Prostate gland (tissue), 2 donors: ENCODE data around the gene SLC17A2.

Source experiments
- POLR2A ChIP-seq: fragments of 450-650 bp; IDR thresholded peaks from one replicate; pipeline ENCODE4 v1.6.1; 2016; ENCODE audit warnings: antibody characterized with exemption, mild to moderate bottlenecking
- TF ChIP-seq, protein P1 (sequence below), 4 experiments: fragments of 200-600 bp in 2 of 4; fragments of 450-650 bp in 2 of 4; sonication (generic) in 2 of 4; IDR thresholded peaks; 1 replicate in 3 of 4; 2 replicates in 1 of 4; pipeline ENCODE4 v1.5.1; 2016 to 2019; ENCODE audit warnings: antibody characterized with exemption in 4 of 4, mild to moderate bottlenecking in 2 of 4, moderate library complexity in 2 of 4

DNA sequence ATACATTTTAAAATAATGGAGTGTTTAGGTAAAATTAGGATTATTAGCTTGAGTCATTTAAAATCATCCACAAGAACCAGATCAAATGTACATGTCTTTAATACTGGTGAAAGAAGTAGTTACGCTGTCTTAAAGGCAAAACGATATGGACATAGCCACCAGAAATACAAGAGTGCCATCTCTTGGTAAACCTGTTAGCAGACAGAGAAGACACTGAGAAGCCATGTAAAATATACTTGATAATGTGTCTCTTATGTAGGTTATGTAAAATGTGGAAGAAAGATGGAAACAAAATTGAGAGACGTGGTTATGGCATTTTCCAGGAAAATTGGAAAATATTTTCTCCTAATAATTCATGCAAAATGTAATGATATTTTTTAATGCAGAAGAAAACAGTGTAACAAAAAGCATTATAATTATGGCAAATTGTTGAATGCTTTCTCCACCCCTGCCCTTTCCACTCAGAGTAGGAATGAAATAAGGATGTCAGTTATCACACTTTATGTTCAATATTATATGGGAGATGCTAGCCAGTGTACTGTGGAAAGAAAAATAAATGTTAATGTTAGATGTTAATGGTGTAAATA lies 12.2 kb upstream of the SLC17A2 start:
- no peak for TF ChIP-seq POLR2A
- TF ChIP-seq, protein P1, sequence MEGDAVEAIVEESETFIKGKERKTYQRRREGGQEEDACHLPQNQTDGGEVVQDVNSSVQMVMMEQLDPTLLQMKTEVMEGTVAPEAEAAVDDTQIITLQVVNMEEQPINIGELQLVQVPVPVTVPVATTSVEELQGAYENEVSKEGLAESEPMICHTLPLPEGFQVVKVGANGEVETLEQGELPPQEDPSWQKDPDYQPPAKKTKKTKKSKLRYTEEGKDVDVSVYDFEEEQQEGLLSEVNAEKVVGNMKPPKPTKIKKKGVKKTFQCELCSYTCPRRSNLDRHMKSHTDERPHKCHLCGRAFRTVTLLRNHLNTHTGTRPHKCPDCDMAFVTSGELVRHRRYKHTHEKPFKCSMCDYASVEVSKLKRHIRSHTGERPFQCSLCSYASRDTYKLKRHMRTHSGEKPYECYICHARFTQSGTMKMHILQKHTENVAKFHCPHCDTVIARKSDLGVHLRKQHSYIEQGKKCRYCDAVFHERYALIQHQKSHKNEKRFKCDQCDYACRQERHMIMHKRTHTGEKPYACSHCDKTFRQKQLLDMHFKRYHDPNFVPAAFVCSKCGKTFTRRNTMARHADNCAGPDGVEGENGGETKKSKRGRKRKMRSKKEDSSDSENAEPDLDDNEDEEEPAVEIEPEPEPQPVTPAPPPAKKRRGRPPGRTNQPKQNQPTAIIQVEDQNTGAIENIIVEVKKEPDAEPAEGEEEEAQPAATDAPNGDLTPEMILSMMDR (IDR thresholded peaks at IDR 0.05), result peak in 3 of 4 experiments; percentile 13 to 41 (median 30)
